H9 (cell line): Measurements from ENCODE around the gene MKRN1. TPM values are rescaled to one million over a fixed set of nuclear protein-coding genes. Genes with fewer than 3 reads are reported as not detected.

ENCODE experiments used
- DNase-seq: peaks from one replicate; pipeline ENCODE4 v3.0.0-alpha.2; 2017
- H2AFZ ChIP-seq: one replicate; pipeline ENCODE4 v1.6.1; 2013; ENCODE audit warnings: mild to moderate bottlenecking, low read length, control low read depth, moderate library complexity
- H2AK5ac ChIP-seq: 2 replicates; pipeline ENCODE4 v1.6.1; 2013; ENCODE audit warnings: low read length, control low read depth, mixed read lengths; ENCODE audit not compliant: insufficient read length
- H2BK120ac ChIP-seq: one replicate; pipeline ENCODE4 v1.6.1; 2013; ENCODE audit warnings: low read depth, mild to moderate bottlenecking, low read length, control low read depth, inconsistent platforms; ENCODE audit not compliant: poor library complexity, severe bottlenecking
- H2BK12ac ChIP-seq: 2 replicates; pipeline ENCODE4 v1.6.1; 2013; ENCODE audit warnings: low read length, control low read depth, mixed read lengths, low read depth; ENCODE audit not compliant: insufficient read length
- H2BK15ac ChIP-seq: 2 replicates; pipeline ENCODE4 v1.6.1; 2013; ENCODE audit warnings: low read depth, low read length, control low read depth
- H2BK20ac ChIP-seq: one replicate; pipeline ENCODE4 v1.6.1; 2013; ENCODE audit warnings: low read depth, mild to moderate bottlenecking, low read length, control low read depth, inconsistent platforms; ENCODE audit not compliant: poor library complexity, severe bottlenecking
- H2BK5ac ChIP-seq: 2 replicates; pipeline ENCODE4 v1.6.1; 2013; ENCODE audit warnings: low read length, control low read depth, mixed read lengths; ENCODE audit not compliant: insufficient read length
- H3K14ac ChIP-seq: 2 replicates; pipeline ENCODE4 v1.6.1; 2013; ENCODE audit warnings: low read length, control low read depth; ENCODE audit not compliant: insufficient read depth
- H3K18ac ChIP-seq: 2 replicates; pipeline ENCODE4 v1.6.1; 2013; ENCODE audit warnings: low read depth, mild to moderate bottlenecking, mixed read lengths, low read length, control low read depth; ENCODE audit not compliant: insufficient read length
- H3K23ac ChIP-seq: 2 replicates; pipeline ENCODE4 v1.6.1; 2013; ENCODE audit warnings: low read length, control low read depth, mixed read lengths, low read depth; ENCODE audit not compliant: insufficient read length
- H3K23me2 ChIP-seq: 2 replicates; pipeline ENCODE4 v1.6.1; 2013; ENCODE audit warnings: low read depth, mild to moderate bottlenecking, mixed read lengths, low read length, control low read depth; ENCODE audit not compliant: insufficient read length, poor library complexity, severe bottlenecking
- H3K27ac ChIP-seq: 2 replicates; pipeline ENCODE4 v1.5.1; 2013; ENCODE audit warnings: low read length, control low read depth, mixed read lengths, low read depth; ENCODE audit not compliant: insufficient read length
- H3K27me3 ChIP-seq: 2 replicates; pipeline ENCODE4 v1.6.1; 2013; ENCODE audit warnings: low read length, control low read depth, inconsistent platforms; ENCODE audit not compliant: insufficient read depth
- H3K4ac ChIP-seq: 2 replicates; pipeline ENCODE4 v1.6.1; 2013; ENCODE audit warnings: low read depth, mild to moderate bottlenecking, control low read depth, inconsistent platforms, low read length, moderate library complexity
- H3K4me1 ChIP-seq: 2 replicates; pipeline ENCODE4 v1.6.1; 2013; ENCODE audit warnings: low read length, control low read depth, inconsistent platforms; ENCODE audit not compliant: insufficient read depth
- H3K4me2 ChIP-seq: 2 replicates; pipeline ENCODE4 v1.6.1; 2013; ENCODE audit warnings: low read length, control low read depth, mixed read lengths; ENCODE audit not compliant: insufficient read length, insufficient read depth
- H3K56ac ChIP-seq: 2 replicates; pipeline ENCODE4 v1.6.1; 2013; ENCODE audit warnings: low read depth, mild to moderate bottlenecking, mixed read lengths, low read length, control low read depth; ENCODE audit not compliant: insufficient read length
- H3K79me1 ChIP-seq: 2 replicates; pipeline ENCODE4 v1.6.1; 2013; ENCODE audit warnings: low read depth, mild to moderate bottlenecking, moderate library complexity, low read length, control low read depth, inconsistent platforms; ENCODE audit not compliant: insufficient read depth, poor library complexity, severe bottlenecking
- H3K79me2 ChIP-seq: 2 replicates; pipeline ENCODE4 v1.6.1; 2013; ENCODE audit warnings: low read length, control low read depth, inconsistent platforms; ENCODE audit not compliant: insufficient read depth
- H3K9ac ChIP-seq: 2 replicates; pipeline ENCODE4 v1.6.1; 2013; ENCODE audit warnings: low read length, control low read depth, mixed read lengths; ENCODE audit not compliant: insufficient read length; ENCODE audit errors: extremely low read depth
- H3K9me3 ChIP-seq: one replicate; pipeline ENCODE4 v1.6.1; 2013; ENCODE audit warnings: low read depth, low read length, inconsistent platforms; ENCODE audit not compliant: control insufficient read depth
- H3T11ph ChIP-seq: one replicate; pipeline ENCODE4 v1.6.1; 2013; ENCODE audit warnings: mild to moderate bottlenecking, low read length, control low read depth, inconsistent platforms
- H4K20me1 ChIP-seq: one replicate; pipeline ENCODE4 v1.6.1; 2013; ENCODE audit not compliant: control insufficient read depth, insufficient read length, insufficient read depth
- H4K5ac ChIP-seq: 2 replicates; pipeline ENCODE4 v1.6.1; 2013; ENCODE audit warnings: low read depth, mild to moderate bottlenecking, mixed read lengths, low read length, control low read depth; ENCODE audit not compliant: insufficient read length
- H4K8ac ChIP-seq: replicated peaks from 2 replicates; pipeline ENCODE4 v1.6.1; 2013; ENCODE audit warnings: low read length, control low read depth, mixed read lengths, low read depth; ENCODE audit not compliant: insufficient read length
- H4K91ac ChIP-seq: 2 replicates; pipeline ENCODE4 v1.6.1; 2013; ENCODE audit warnings: low read depth, mild to moderate bottlenecking, moderate library complexity, mixed read lengths, low read length, control low read depth; ENCODE audit not compliant: insufficient read length
- H3K27ac Mint-ChIP-seq, 3 experiments: 2 replicates in 2 of 3; 3 replicates in 1 of 3; pipeline ENCODE4 v1.8.0; 2020 to 2021; ENCODE audit warnings: mixed read lengths in 3 of 3, mild to moderate bottlenecking in 1 of 3, moderate library complexity in 1 of 3
- H3K27me3 Mint-ChIP-seq: 2 replicates; pipeline ENCODE4 v1.8.0; 2021; ENCODE audit warnings: low read depth, mild to moderate bottlenecking, moderate library complexity, mixed read lengths
- H3K36me3 Mint-ChIP-seq, 3 experiments: 2 replicates in 2 of 3; 3 replicates in 1 of 3; pipeline ENCODE4 v1.8.0; 2020 to 2021; ENCODE audit warnings: low read depth in 3 of 3, mixed read lengths in 3 of 3; ENCODE audit not compliant: insufficient read depth in 1 of 3
- H3K4me1 Mint-ChIP-seq, 2 experiments: 2 replicates each; pipeline ENCODE4 v1.8.0; 2020; ENCODE audit warnings: mixed read lengths in 2 of 2
- H3K4me3 Mint-ChIP-seq, 2 experiments: 2 replicates in 1 of 2; 3 replicates in 1 of 2; pipeline ENCODE4 v1.8.0; 2020 to 2021; ENCODE audit warnings: mild to moderate bottlenecking in 2 of 2, mixed read lengths in 2 of 2, moderate library complexity in 1 of 2
- H3K9me3 Mint-ChIP-seq, 2 experiments: 2 replicates in 1 of 2; 3 replicates in 1 of 2; pipeline ENCODE4 v1.8.0; 2020; ENCODE audit warnings: mild to moderate bottlenecking in 2 of 2, mixed read lengths in 2 of 2, moderate library complexity in 1 of 2
- WGBS: extraction: QIAGEN DNeasy Blood & Tissue Kit; methylation state at CpG from one replicate; pipeline ENCODE4 v1.1.7; 2013; ENCODE audit warnings: missing lambda C conversion rate, low lambda C conversion rate, mixed read lengths; ENCODE audit not compliant: insufficient read length; ENCODE audit errors: extremely low coverage; 5-methylcytosine and 5-hydroxymethylcytosine counted together
- total RNA-seq: library from RNA; stranded (reverse); gene quantifications from 2 replicates; pipeline ENCODE4 v1.2.1, GENCODE V29; 2021
- TF ChIP-seq, protein P1 (sequence below): fragments of 200-600 bp; sonication (generic); conservative IDR thresholded peaks from 3 replicates; pipeline ENCODE4 v1.8.0; 2021; ENCODE audit warnings: antibody characterized with exemption, mild to moderate bottlenecking

The MKRN1 gene
- total RNA-seq, 1 experiment from 2014 or later, result 106 TPM

DNA sequence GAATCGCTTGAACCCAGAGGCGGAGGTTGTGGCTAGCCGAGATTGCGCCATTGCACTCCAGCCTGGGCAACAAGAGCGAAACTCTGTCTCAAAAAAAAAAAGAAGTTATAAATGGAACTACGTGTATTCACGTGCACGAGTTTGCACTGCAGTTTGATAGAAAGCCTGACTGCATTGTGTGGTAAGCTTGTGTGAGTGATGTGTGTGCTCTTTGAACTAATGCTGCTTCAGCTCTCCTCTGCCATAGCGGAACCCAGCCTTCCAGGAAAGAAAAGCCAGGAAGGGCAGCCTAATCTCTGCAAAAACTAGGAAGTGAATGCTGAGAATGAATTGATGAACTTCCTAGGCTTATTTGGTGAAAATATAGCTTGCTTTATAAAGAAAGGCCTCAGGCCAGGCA is 15.6 kb upstream of the MKRN1 start:
- no peak overlapping the region for H3K27ac Mint-ChIP-seq
- no peak for DNase-seq
- H3K14ac ChIP-seq, result no peak overlapping the region
- H3K27ac ChIP-seq, result no peak overlapping the region
- no peak overlapping the region for H2AFZ ChIP-seq
- H2AK5ac ChIP-seq, result no peak overlapping the region
- H3K9me3 Mint-ChIP-seq, result no peaks in the 10 kb centered on the region
- no peak overlapping the region for H2BK20ac ChIP-seq
- no peaks in the 10 kb centered on the region for H4K20me1 ChIP-seq
- no peaks in the 10 kb centered on the region for H3K4me1 ChIP-seq
- WGBS, result no CpG with 5 or more reads among the region's 9 CpGs
- H3T11ph ChIP-seq, result no peak overlapping the region
- H3K56ac ChIP-seq, result no peak overlapping the region
- no peak overlapping the region for H4K91ac ChIP-seq
- H3K36me3 Mint-ChIP-seq, result no peaks in the 10 kb centered on the region
- no peak overlapping the region for H4K5ac ChIP-seq
- no peaks in the 10 kb centered on the region for H3K79me2 ChIP-seq
- no peak overlapping the region for H3K4me3 Mint-ChIP-seq
- H3K23me2 ChIP-seq, result no peaks in the 10 kb centered on the region
- H3K27me3 ChIP-seq, result no peaks in the 10 kb centered on the region
- no peaks in the 10 kb centered on the region for H3K9me3 ChIP-seq
- no peak overlapping the region for H2BK15ac ChIP-seq
- no peak overlapping the region for H4K8ac ChIP-seq
- H2BK5ac ChIP-seq, result no peak overlapping the region
- TF ChIP-seq, protein P1, sequence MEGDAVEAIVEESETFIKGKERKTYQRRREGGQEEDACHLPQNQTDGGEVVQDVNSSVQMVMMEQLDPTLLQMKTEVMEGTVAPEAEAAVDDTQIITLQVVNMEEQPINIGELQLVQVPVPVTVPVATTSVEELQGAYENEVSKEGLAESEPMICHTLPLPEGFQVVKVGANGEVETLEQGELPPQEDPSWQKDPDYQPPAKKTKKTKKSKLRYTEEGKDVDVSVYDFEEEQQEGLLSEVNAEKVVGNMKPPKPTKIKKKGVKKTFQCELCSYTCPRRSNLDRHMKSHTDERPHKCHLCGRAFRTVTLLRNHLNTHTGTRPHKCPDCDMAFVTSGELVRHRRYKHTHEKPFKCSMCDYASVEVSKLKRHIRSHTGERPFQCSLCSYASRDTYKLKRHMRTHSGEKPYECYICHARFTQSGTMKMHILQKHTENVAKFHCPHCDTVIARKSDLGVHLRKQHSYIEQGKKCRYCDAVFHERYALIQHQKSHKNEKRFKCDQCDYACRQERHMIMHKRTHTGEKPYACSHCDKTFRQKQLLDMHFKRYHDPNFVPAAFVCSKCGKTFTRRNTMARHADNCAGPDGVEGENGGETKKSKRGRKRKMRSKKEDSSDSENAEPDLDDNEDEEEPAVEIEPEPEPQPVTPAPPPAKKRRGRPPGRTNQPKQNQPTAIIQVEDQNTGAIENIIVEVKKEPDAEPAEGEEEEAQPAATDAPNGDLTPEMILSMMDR, result no peak
- peaks cover 4 to 5% of the 10 kb centered on the region in 2 experiments; a peak in 2 of 4 replicates for H3K4me1 Mint-ChIP-seq
- H2BK120ac ChIP-seq, result no peak overlapping the region
- no peak overlapping the region for H3K9ac ChIP-seq
- no peaks in the 10 kb centered on the region for H3K27me3 Mint-ChIP-seq
- H2BK12ac ChIP-seq, result no peak overlapping the region
- no peak overlapping the region for H3K23ac ChIP-seq
- no peak overlapping the region for H3K4ac ChIP-seq
- H3K4me2 ChIP-seq, result no peak overlapping the region
- H3K18ac ChIP-seq, result no peak overlapping the region
- no peaks in the 10 kb centered on the region for H3K79me1 ChIP-seq
